RKO (cell line): ENCODE results near the gene OR2AG2.

Experiments used
- DNase-seq: peaks from one replicate; pipeline ENCODE4 v3.0.0-alpha.2; 2016; ENCODE audit warnings: low spot score

The OR2AG2 gene

DNA sequence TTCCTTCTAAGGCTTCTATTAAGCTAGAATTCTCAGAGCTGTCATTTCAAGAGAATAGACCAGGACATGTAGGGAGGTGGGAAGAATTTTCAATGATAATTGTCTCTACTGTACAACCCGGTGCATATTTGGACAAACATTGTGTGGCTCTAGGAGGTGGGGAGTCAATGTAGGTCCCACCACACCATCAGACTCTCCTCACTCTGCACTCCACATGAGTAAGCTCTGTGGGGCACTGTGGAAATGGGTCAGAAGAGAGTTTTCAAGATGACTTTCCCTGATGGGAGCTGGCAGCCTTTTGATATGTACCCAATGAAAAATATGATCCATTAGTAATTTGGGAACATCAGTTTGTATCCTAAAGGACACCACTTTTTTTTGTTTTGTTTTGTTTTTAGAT, 33.2 kb downstream of the OR2AG2 start:
- DNase-seq = no peak

DNA sequence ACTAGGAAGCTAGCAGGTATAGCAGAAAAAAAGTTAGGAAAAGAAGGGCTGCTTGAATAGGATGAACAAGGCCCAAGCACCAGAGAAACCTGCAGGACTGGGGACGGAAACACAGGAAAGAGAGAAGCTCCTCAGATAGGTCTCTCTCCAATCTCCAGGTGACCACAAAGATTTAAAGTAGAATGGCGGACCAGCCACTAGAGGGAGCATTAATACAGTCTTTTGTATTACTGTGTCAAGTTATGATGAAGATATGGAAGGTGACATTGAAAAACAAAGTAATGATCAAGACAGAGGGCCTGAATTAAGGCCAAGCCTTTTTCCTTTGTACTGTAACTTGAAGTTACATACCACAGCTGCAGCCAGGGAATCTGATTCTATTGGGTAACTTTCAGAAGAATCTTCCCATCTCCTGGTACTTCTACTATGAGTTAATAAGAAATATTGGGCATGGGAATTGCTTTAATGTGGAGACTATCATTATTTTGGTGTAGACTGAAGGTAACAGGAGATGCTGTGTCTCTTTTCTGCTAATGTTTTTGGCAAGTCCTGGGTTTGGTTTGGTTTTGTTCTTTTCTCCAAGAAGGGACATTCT, 33.8 kb downstream of the OR2AG2 start:
- DNase-seq = peak; percentile 61

DNA sequence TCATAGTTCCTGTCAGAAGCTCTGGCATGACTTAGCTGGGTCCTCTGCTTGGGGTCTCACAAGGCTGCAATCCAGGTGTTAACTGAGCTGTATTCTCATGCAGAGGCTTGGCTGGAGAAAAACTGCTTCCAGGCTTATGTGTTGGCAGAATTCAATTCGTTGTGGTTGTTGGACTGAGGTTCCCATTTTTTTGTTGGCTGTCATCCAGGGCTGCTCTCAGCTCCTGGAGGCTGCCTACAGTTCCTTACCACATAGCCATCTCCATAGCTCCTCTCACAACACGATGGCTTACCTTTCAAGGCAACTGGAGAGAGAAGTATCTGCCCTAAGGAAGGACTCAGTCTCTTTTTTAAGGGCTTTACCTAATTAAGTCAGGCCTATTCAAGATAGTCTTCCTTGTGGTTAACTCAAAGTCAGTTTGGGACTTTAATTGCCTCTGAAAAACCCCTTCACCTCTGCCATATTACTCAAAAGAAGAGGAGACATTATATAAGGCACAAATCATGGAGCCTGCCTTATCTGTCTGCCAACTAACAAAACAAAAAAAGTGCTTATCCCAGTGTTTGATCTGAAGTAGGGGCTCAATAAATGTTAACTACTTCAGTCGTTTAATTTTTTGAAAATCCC, 35.2 kb downstream of the OR2AG2 start:
- DNase-seq = no peak

DNA sequence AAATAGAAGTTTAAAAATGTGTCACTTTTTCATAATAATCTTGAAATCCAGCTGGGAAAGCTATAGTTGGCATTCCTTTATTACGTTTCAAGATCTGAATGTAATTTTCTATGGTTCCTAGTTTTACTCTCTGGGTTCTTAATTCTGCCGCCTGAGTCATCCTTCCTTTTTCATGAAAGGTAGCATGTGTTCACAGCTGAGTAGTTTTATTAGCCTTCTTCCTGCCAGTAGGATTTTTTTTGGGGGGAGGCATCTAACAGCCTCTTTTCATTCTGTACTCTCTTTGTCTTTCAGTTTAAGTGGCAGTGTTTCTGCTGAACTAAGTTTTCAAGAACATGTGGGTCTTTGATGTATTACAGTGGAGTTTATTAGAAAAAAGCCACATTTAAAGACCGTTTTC, 36.5 kb downstream of the OR2AG2 start:
- no peak for DNase-seq

DNA sequence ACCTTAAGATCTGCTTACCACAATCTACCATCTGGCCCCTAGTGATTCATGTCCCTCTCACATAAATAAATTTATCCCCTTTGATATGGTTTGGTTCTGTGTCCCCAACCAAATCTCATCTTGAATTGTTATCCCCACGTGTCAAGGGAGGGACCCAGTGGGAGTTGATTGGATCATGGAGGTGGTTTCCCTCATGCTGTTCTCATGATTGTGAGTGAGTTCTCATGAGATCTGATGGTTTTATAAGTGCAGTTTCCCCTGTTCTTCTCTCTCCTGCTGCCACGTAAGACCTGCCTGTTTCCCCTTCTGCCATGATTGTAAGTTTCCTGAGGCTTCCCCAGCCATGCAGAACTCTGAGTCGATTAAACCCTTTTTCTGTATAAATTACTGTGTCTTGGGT, 37.2 kb downstream of the OR2AG2 start:
- no peak for DNase-seq

DNA sequence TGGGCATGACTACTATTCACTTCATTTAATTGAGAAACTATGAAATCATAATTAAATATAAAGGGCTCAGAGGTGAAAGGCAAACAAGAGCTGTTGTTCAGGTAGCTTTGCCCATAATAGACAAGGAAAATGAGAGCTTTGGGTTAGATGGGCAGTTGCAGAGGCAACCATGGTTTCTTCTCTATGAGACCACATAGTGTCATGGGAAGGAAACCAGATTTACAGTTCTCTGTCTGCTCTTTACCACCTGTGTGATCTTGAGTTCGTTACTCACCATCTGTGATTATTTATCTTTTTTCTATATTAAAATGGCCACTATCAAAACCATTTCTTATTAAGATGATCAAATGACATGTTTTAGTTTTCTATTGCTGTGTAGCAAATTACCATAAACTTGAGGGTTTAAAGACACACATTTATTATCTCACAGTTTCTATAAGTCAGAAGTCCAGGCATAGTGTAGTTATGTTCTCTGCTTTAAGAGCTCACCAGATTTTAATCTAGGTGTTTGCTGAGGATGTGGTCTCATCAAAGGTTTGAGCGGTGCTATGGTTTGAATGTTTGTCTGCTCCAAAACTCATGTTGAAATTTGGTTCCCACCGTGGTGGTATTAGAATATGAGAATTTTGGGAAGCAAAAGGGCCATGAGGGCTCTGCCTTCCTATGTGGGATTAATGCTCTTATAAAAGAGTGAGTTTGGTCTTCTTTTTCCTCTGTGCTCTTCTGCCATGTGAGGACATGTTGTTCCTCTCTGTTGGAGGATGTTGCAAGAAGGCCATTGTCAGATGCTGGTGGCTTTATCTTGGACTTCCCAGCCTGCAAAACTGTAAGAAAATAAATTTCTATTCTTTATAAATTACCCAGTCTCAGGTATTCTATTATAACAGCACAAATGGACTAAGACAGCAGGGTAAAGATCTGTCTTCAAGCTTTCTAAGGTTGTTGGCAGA, 38.2 kb downstream of the OR2AG2 start:
- no peak for DNase-seq

DNA sequence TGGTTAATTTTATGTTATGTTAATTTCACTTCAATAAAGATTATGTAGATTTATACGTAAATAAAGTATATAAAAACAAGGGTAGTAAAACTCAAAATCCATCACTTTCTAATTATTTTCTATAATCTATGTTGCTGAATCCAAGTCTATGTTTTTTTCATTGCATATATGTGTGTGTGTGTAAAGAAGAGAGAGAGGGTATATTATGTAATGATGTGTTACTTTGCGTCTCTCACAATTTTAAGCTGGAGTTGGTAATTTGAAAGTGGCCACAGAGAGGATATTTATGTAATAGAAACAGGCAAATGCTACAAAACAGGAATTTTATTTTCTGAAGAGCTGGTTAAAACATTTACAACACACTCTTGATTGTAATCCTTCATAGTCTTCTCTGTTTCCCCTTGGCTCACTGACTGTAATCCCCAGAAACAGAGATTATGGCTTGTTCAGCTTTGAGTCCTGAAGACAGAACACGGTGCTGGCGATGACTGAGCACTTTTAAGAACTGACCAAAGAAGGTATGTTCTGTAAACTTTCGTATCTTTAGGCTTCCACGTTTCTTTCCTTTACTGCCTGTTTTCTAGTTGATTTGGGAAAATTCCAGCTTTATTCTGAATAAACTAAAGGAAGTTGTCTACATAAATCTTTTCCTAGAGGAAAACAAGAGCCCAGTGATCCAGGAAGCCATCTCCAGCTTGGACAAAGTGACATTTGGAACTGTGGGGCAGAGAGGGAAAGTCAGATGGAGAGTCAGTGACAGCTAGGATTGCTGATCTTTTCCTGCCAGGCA, 43.6 kb downstream of the OR2AG2 start:
- DNase-seq = no peak

DNA sequence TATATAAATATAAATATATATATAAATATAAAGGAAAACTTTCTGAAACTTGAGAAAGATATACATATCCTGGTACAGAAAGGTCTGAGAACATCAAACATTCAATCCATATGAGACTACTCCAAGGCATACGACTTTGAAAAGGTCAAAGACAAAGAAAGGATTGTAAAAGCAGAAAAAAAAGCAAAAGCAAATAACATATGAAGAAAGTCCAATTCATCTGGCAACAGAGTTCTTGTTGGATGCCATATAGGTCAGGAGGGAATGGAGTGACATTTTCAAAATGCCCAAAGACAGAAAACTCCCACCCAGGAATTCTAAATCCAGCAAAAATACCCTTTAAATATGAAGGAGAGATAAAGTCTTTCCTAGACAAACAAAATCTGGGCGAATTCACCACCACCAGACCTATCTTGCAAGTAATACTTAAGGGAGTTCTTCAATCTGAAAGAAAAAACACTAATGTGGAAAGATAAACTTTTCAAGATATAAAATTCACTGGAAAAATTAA, 46.3 kb downstream of the OR2AG2 start:
- no peak for DNase-seq

DNA sequence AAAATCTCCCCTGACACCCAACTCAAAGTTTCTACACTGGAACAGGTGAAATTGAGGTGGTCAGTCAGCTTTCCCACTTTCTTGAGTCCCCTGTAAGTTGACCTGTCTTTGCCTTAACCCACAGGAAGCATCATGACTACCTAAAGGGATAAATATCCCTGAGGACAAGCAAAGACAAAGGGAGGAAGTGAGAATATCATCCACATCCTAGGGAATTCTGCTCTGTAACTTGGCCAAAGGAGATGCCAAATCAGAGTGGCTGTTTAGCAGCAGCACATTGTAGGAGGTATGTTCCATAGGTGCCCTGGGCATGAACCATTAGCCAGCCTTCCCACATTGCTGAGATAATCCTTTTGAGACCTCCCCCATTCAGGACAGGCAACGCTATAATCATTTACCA, 47.8 kb downstream of the OR2AG2 start:
- no peak for DNase-seq

DNA sequence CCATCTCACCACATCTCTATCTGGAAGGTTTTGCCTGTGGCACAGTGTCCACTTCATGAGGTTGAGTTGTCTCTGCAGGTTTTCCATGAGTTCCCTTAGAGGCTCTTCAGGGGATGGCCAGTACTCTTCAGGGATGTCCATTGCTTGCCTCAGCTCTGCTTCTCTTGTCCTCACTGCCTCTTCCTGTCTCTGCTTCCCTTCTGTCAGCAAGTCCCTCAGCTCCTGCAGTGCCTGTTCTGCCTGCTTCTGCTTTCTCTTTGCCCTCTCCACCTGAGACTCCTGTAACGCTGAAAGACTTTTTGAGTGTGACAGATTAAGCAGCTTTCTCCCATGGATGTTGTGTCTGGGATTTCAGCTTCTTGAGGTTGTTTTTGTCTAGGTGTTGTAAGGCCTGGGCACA, 50.4 kb downstream of the OR2AG2 start:
- DNase-seq = no peak

DNA sequence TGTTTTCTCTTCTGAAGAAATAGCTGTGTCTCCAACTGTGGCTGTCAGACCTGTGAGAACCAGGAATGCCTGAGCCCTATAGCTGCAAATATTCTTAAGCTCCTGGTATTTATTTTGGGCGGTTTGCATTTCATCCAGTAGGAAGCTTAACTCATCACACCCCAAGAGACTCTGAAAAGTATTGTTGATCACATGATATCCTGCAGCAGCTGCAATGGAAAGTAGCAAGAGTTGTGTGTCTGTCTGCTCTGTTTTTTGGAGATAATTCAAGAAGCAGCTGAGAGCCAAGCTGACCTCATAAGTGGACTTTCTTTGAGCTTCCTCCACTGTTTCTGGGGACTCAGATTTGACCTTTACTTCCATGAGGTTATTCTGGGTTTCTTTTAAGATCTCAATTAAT, 52.2 kb downstream of the OR2AG2 start:
- DNase-seq = no peak

DNA sequence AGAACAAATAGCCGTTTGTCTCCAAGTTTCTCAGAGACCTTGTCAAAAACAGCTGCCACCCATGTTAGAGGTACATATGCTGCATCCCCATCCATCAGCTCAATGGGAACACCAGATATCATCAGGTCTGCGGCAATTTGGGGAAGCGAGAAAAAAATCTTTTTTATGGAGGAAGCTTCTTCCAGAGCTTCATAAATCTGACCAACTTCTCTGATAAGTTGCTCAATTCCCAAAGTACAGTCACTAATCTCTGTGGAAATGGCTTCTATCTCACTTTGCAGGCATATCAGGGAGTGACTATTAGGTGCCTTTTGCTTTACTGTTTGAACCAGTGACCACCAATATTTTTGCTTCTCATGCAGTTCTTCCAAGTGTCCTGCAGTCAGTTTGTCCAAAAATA, 54.4 kb downstream of the OR2AG2 start:
- DNase-seq = no peak
